ENCODE measurements around the gene ELK4.

ELK4 gene

GRCh38 chr1:205595435-205595834, 36.4 kb downstream of the ELK4 start:
- Histone ChIP-seq H3K9ac (no peak overlapping the region), H3K79me2 (no peaks in the 10 kb centered on the region), H3K27me3 (ENCODE audit: control insufficient read depth, insufficient read depth, low read length) (no peaks in the 10 kb centered on the region), H3K4me1 (peaks cover 2% of the 10 kb centered on the region), H3K4me2 (ENCODE audit: low read length) (no peak overlapping the region), H2AFZ (no peak overlapping the region), H3K4me3 (ENCODE audit: low read depth, low read length) (no peak overlapping the region), H3K9me3 (ENCODE audit: control insufficient read depth, low read length) (no peaks in the 10 kb centered on the region), H3K36me3 (ENCODE audit: control insufficient read depth, insufficient read depth, low read length) (no peaks in the 10 kb centered on the region), H3K27ac (no peak overlapping the region)
- no peak for TF ChIP-seq CTCF (IDR thresholded peaks at IDR 0.05)

- Histone ChIP-seq H2AFZ (no peak overlapping the region), H3K4me1 (peaks cover 2% of the 10 kb centered on the region), H3K36me3 (ENCODE audit: control insufficient read depth, insufficient read depth, low read length) (no peaks in the 10 kb centered on the region), H3K27ac (no peak overlapping the region), H3K9me3 (ENCODE audit: control insufficient read depth, low read length) (no peaks in the 10 kb centered on the region), H3K9ac (no peak overlapping the region), H3K4me3 (ENCODE audit: low read depth, low read length) (no peak overlapping the region), H3K79me2 (no peaks in the 10 kb centered on the region), H3K27me3 (ENCODE audit: control insufficient read depth, insufficient read depth, low read length) (no peaks in the 10 kb centered on the region), H3K4me2 (ENCODE audit: low read length) (no peak overlapping the region)
- no peak for TF ChIP-seq CTCF (IDR thresholded peaks at IDR 0.05)
Observed at GRCh38 chr1:205594846-205595245, 37.0 kb downstream of the ELK4 start.

GRCh38 chr1:205593967-205594366, 37.8 kb downstream of the ELK4 start:
- H3K79me2 ChIP-seq, result no peaks in the 10 kb centered on the region
- no peak overlapping the region for H3K4me3 ChIP-seq (ENCODE audit: low read depth, low read length)
- no peak overlapping the region for H3K9ac ChIP-seq
- peaks cover 2% of the 10 kb centered on the region for H3K4me1 ChIP-seq
- H3K27ac ChIP-seq, result no peak overlapping the region
- H3K27me3 ChIP-seq (ENCODE audit: control insufficient read depth, insufficient read depth, low read length), result no peaks in the 10 kb centered on the region
- no peak for TF ChIP-seq CTCF (IDR thresholded peaks at IDR 0.05)
- no peaks in the 10 kb centered on the region for H3K36me3 ChIP-seq (ENCODE audit: control insufficient read depth, insufficient read depth, low read length)
- H2AFZ ChIP-seq, result no peak overlapping the region
- H3K4me2 ChIP-seq (ENCODE audit: low read length), result no peak overlapping the region
- no peaks in the 10 kb centered on the region for H3K9me3 ChIP-seq (ENCODE audit: control insufficient read depth, low read length)

GRCh38 chr1:205593532-205593931, 38.3 kb downstream of the ELK4 start:
- H3K9me3 ChIP-seq (ENCODE audit: control insufficient read depth, low read length), result no peaks in the 10 kb centered on the region
- no peaks in the 10 kb centered on the region for H3K36me3 ChIP-seq (ENCODE audit: control insufficient read depth, insufficient read depth, low read length)
- no peak overlapping the region for H3K9ac ChIP-seq
- H3K27me3 ChIP-seq (ENCODE audit: control insufficient read depth, insufficient read depth, low read length), result no peaks in the 10 kb centered on the region
- peaks cover 2% of the 10 kb centered on the region for H3K4me1 ChIP-seq
- H3K4me2 ChIP-seq (ENCODE audit: low read length), result no peak overlapping the region
- no peak overlapping the region for H2AFZ ChIP-seq
- TF ChIP-seq CTCF (IDR thresholded peaks at IDR 0.05), result no peak
- H3K27ac ChIP-seq, result no peak overlapping the region
- no peak overlapping the region for H3K4me3 ChIP-seq (ENCODE audit: low read depth, low read length)
- no peaks in the 10 kb centered on the region for H3K79me2 ChIP-seq

- Histone ChIP-seq H3K4me3 (ENCODE audit: low read depth, low read length) (no peak overlapping the region), H3K27ac (no peak overlapping the region), H3K36me3 (ENCODE audit: control insufficient read depth, insufficient read depth, low read length) (no peaks in the 10 kb centered on the region), H2AFZ (no peak overlapping the region), H3K4me1 (peaks cover 2% of the 10 kb centered on the region), H3K9ac (no peak overlapping the region), H3K9me3 (ENCODE audit: control insufficient read depth, low read length) (no peaks in the 10 kb centered on the region), H3K27me3 (ENCODE audit: control insufficient read depth, insufficient read depth, low read length) (no peaks in the 10 kb centered on the region), H3K79me2 (no peaks in the 10 kb centered on the region), H3K4me2 (ENCODE audit: low read length) (no peak overlapping the region)
- no peak for TF ChIP-seq CTCF (IDR thresholded peaks at IDR 0.05)
Observed at GRCh38 chr1:205592443-205593003, 39.3 kb downstream of the ELK4 start.
